ENCODE results near the gene PPP3R1. TPM values are rescaled to one million over a fixed set of nuclear protein-coding genes. Genes with fewer than 3 reads are reported as not detected.

PPP3R1 gene
- total RNA-seq, 4 donors from 2014 or later = 34.0 to 44.9 (median 39.9) TPM

GRCh38 chr2:68266655-68267054 is 14.3 kb upstream of the PPP3R1 start:
- ATAC-seq (ENCODE audit: low FRiP score) = no peak
- DNase-seq (ENCODE audit: low spot score) = no peak
- no peak for TF ChIP-seq CTCF (IDR thresholded peaks at IDR 0.05)

GRCh38 chr2:68263632-68264031 is 11.3 kb upstream of the PPP3R1 start:
- no peak for DNase-seq (ENCODE audit: low spot score)
- no peak for TF ChIP-seq CTCF (IDR thresholded peaks at IDR 0.05)
- ATAC-seq (ENCODE audit: low FRiP score) = no peak

- no peak for DNase-seq (ENCODE audit: low spot score)
- no peak for TF ChIP-seq CTCF (IDR thresholded peaks at IDR 0.05)
- ATAC-seq (ENCODE audit: low FRiP score) = no peak
Measured at GRCh38 chr2:68258851-68259250, 6.5 kb upstream of the PPP3R1 start.

- ATAC-seq (ENCODE audit: low FRiP score) = no peak
- DNase-seq (ENCODE audit: low spot score) = no peak
- TF ChIP-seq CTCF (IDR thresholded peaks at IDR 0.05) = no peak
Measured at GRCh38 chr2:68256093-68256450, 3.7 kb upstream of the PPP3R1 start.

- TF ChIP-seq CTCF (IDR thresholded peaks at IDR 0.05) = no peak
- DNase-seq (ENCODE audit: low spot score) (no peak), ATAC-seq (ENCODE audit: low FRiP score) (no peak)
Measured at GRCh38 chr2:68253219-68254068, 1.1 kb upstream of the PPP3R1 start.

- TF ChIP-seq CTCF (IDR thresholded peaks at IDR 0.05) = no peak
- DNase-seq (ENCODE audit: low spot score) (no peak), ATAC-seq (ENCODE audit: low FRiP score) (peak; percentile 2)
Measured at GRCh38 chr2:68251855-68252399, 405 bp downstream of the PPP3R1 start.
